WTC11 (cell line): ENCODE results near the gene DHCR7.

ENCODE experiments used
- AR ChIP-seq: fragments of 250-450 bp; sonication (Bioruptor Pico); IDR thresholded peaks from 2 replicates; pipeline ENCODE4 v1.9.0; 2021; ENCODE audit warnings: mild to moderate bottlenecking
- E2F1 ChIP-seq: sonication (generic); formaldehyde crosslinking; IDR thresholded peaks from 2 replicates; pipeline ENCODE4 v1.8.0; 2022; ENCODE audit warnings: mild to moderate bottlenecking, missing genetic modification reagents
- MAX ChIP-seq: sonication (generic); formaldehyde crosslinking; IDR thresholded peaks from 2 replicates; pipeline ENCODE4 v1.8.0; 2022; ENCODE audit warnings: mild to moderate bottlenecking, missing genetic modification reagents
- TEAD4 ChIP-seq: sonication (generic); formaldehyde crosslinking; IDR thresholded peaks from 2 replicates; pipeline ENCODE4 v1.8.0; 2022; ENCODE audit warnings: mild to moderate bottlenecking, missing genetic modification reagents
- ZNF232 ChIP-seq: sonication (generic); formaldehyde crosslinking; IDR thresholded peaks from 2 replicates; pipeline ENCODE4 v1.8.0; 2022; ENCODE audit warnings: mild to moderate bottlenecking, missing genetic modification reagents

- no peak for TF ChIP-seq ZNF232 (CRISPR knock-in tag)
- no peak for TF ChIP-seq E2F1 (CRISPR knock-in tag)
- TF ChIP-seq AR (CRISPR knock-in tag), result no peak
- no peak for TF ChIP-seq TEAD4 (CRISPR knock-in tag)
- no peak for TF ChIP-seq MAX (CRISPR knock-in tag)
Measured at GRCh38 chr11:71478528-71478840, 30.3 kb upstream of the DHCR7 start.
